ENCODE results near the gene ANKS1B.

ANKS1B gene

DNA sequence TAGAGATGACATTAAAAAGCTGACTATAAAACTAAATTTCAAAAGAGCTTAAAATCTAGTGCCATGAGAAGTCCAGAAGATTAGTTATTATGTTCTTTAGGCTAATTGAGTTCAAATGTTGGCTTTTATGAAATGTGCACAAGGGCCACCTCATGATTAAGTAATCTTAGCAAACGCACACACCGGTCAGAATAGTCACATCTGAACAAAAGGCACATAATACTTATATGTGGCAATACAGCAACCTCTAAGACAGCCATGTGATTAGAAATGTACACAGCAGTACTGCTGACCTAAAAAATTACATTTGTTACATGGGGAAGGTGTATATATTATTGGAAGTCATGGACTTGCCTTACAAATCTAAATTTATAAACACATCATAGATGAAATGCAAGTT, 681.9 kb downstream of the ANKS1B start:
- Histone ChIP-seq H3K27me3 (ENCODE audit: control insufficient read depth, insufficient read depth, low read length) (no peaks in the 10 kb centered on the region), H3K9me3 (ENCODE audit: control insufficient read depth, low read length) (no peaks in the 10 kb centered on the region), H3K9ac (no peak overlapping the region), H3K4me2 (ENCODE audit: low read length) (no peak overlapping the region), H3K4me1 (no peaks in the 10 kb centered on the region), H3K79me2 (no peaks in the 10 kb centered on the region), H2AFZ (no peak overlapping the region), H3K27ac (no peak overlapping the region), H3K36me3 (ENCODE audit: control insufficient read depth, insufficient read depth, low read length) (no peaks in the 10 kb centered on the region), H3K4me3 (ENCODE audit: low read depth, low read length) (no peak overlapping the region)
- TF ChIP-seq, protein P1, sequence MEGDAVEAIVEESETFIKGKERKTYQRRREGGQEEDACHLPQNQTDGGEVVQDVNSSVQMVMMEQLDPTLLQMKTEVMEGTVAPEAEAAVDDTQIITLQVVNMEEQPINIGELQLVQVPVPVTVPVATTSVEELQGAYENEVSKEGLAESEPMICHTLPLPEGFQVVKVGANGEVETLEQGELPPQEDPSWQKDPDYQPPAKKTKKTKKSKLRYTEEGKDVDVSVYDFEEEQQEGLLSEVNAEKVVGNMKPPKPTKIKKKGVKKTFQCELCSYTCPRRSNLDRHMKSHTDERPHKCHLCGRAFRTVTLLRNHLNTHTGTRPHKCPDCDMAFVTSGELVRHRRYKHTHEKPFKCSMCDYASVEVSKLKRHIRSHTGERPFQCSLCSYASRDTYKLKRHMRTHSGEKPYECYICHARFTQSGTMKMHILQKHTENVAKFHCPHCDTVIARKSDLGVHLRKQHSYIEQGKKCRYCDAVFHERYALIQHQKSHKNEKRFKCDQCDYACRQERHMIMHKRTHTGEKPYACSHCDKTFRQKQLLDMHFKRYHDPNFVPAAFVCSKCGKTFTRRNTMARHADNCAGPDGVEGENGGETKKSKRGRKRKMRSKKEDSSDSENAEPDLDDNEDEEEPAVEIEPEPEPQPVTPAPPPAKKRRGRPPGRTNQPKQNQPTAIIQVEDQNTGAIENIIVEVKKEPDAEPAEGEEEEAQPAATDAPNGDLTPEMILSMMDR (IDR thresholded peaks at IDR 0.05) = no peak

DNA sequence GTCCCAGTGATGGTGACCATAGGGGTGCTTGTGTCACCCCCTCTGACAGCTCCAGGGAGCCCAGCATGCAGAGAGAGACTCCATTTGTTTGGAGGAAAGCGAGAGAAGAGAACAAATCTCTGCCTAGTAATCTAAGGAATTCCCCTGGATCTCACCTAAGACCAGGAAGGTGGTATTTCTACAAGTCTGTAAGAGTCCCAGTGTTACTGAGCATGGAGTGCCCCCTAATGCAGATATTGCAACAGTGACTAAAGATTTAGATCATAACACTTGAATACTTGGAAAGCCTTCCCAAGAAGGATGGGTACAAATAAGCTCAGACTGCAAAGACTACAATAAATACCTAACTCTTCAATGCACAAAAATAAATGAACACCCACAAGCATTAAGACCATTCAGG, 697.6 kb downstream of the ANKS1B start:
- Histone ChIP-seq H3K4me2 (ENCODE audit: low read length) (no peak overlapping the region), H3K4me1 (no peaks in the 10 kb centered on the region), H3K9me3 (ENCODE audit: control insufficient read depth, low read length) (no peaks in the 10 kb centered on the region), H3K79me2 (no peaks in the 10 kb centered on the region), H2AFZ (no peak overlapping the region), H3K27ac (no peak overlapping the region), H3K4me3 (ENCODE audit: low read depth, low read length) (no peak overlapping the region), H3K9ac (no peak overlapping the region), H3K36me3 (ENCODE audit: control insufficient read depth, insufficient read depth, low read length) (no peaks in the 10 kb centered on the region), H3K27me3 (ENCODE audit: control insufficient read depth, insufficient read depth, low read length) (no peaks in the 10 kb centered on the region)
- TF ChIP-seq, protein P1 (IDR thresholded peaks at IDR 0.05) = no peak

DNA sequence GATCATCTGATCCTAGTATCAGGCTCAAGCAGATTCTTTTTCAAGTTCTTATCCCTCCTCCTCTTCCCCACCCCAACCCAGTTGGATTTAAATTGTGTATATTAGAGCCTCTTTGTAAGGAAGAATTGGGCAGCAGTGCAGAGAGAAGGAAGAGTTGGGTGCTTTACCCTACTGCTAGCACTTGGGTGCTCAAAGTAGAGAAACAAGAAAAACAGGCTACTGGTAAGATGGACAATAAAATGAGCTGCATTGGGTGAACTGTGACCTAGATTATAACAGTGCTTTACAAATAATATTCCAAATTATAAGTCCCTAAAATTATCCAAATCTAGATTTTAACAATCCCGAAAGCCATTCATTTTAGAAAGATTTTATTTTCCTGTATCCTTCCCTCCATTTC, 700.6 kb downstream of the ANKS1B start:
- H3K4me1 ChIP-seq = no peaks in the 10 kb centered on the region
- H3K27ac ChIP-seq = no peak overlapping the region
- H3K79me2 ChIP-seq = no peaks in the 10 kb centered on the region
- no peaks in the 10 kb centered on the region for H3K9me3 ChIP-seq (ENCODE audit: control insufficient read depth, low read length)
- H3K27me3 ChIP-seq (ENCODE audit: control insufficient read depth, insufficient read depth, low read length) = no peaks in the 10 kb centered on the region
- TF ChIP-seq, protein P1 (IDR thresholded peaks at IDR 0.05) = no peak
- no peaks in the 10 kb centered on the region for H3K36me3 ChIP-seq (ENCODE audit: control insufficient read depth, insufficient read depth, low read length)
- no peak overlapping the region for H3K9ac ChIP-seq
- no peak overlapping the region for H2AFZ ChIP-seq
- no peak overlapping the region for H3K4me2 ChIP-seq (ENCODE audit: low read length)
- no peak overlapping the region for H3K4me3 ChIP-seq (ENCODE audit: low read depth, low read length)

DNA sequence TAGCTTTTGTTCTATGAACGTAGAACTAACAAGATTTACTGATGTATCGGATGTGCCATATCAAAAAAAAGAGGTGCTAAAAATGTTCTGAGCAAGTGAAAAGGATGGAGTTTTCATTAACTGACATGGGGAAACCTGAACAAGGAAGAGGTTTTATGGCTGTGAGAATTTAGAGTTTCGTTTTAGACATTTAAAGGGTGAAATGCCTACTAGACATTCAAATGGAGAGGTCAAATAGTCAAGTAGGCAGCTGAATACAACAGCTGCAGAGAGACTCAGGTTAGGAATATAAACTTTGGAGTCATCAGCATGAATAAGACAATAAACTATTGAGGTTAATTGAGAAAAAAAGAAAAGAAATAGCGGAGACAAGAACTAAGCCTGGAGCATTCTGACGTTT, 702.1 kb downstream of the ANKS1B start:
- Histone ChIP-seq H2AFZ (no peak overlapping the region), H3K36me3 (ENCODE audit: control insufficient read depth, insufficient read depth, low read length) (no peaks in the 10 kb centered on the region), H3K79me2 (no peaks in the 10 kb centered on the region), H3K27ac (no peak overlapping the region), H3K9ac (no peak overlapping the region), H3K4me3 (ENCODE audit: low read depth, low read length) (no peak overlapping the region), H3K4me1 (no peaks in the 10 kb centered on the region), H3K4me2 (ENCODE audit: low read length) (no peak overlapping the region), H3K27me3 (ENCODE audit: control insufficient read depth, insufficient read depth, low read length) (no peaks in the 10 kb centered on the region), H3K9me3 (ENCODE audit: control insufficient read depth, low read length) (no peaks in the 10 kb centered on the region)
- TF ChIP-seq, protein P1 (IDR thresholded peaks at IDR 0.05) = no peak

DNA sequence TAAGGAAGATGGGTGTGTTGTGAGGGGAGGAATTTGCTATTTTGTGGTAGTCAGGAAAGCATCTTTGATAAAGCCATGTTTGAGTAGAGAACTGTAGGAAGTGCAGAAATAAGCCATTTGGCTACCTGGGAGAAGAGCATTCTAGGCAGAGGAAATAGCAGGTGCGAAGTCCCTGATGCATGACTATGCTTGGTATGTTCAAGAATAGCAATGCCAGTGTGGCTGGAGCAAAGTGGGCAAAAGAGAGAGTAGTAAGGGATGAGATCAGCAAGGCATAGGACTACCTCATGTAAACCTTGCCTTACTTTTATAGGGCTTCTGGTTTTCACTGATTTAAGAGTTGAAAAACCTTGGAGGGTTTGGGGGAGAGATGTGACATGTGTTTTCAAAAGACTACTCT, 702.6 kb downstream of the ANKS1B start:
- Histone ChIP-seq H3K27ac (no peak overlapping the region), H3K4me2 (ENCODE audit: low read length) (no peak overlapping the region), H3K4me3 (ENCODE audit: low read depth, low read length) (no peak overlapping the region), H3K27me3 (ENCODE audit: control insufficient read depth, insufficient read depth, low read length) (no peaks in the 10 kb centered on the region), H3K9me3 (ENCODE audit: control insufficient read depth, low read length) (no peaks in the 10 kb centered on the region), H3K9ac (no peak overlapping the region), H3K4me1 (no peaks in the 10 kb centered on the region), H3K79me2 (no peaks in the 10 kb centered on the region), H2AFZ (no peak overlapping the region), H3K36me3 (ENCODE audit: control insufficient read depth, insufficient read depth, low read length) (no peaks in the 10 kb centered on the region)
- TF ChIP-seq, protein P1 (IDR thresholded peaks at IDR 0.05) = no peak

All from parathyroid adenoma (tissue), 2 donors.